Lower leg skin (tissue), 4 donors: Measurements from ENCODE around the gene ATP5PB. TPM values are rescaled to one million over a fixed set of nuclear protein-coding genes. Genes with fewer than 3 reads are reported as not detected.

ENCODE experiments used
- DNase-seq, 2 donors: peaks; one replicate each; pipeline ENCODE4 v3.0.0-alpha.2; 2019; ENCODE audit warnings: low spot score in 2 of 2
- H3K4me3 ChIP-seq: fragments of 200-600 bp; sonication (generic); 2 replicates; pipeline ENCODE4 v1.5.1; 2017; ENCODE audit warnings: mild to moderate bottlenecking, low read depth; ENCODE audit not compliant: poor library complexity, severe bottlenecking
- POLR2A ChIP-seq, 2 donors: fragments of 450-650 bp; IDR thresholded peaks; one replicate each; pipeline ENCODE4 v1.6.1; 2016 to 2017; ENCODE audit warnings: antibody characterized with exemption in 2 of 2, mild to moderate bottlenecking in 1 of 2, moderate library complexity in 1 of 2
- WGBS, 2 donors: methylation state at CpG; one replicate each; pipeline ENCODE4 v1.1.5; 2018; 5-methylcytosine and 5-hydroxymethylcytosine counted together
- intact Hi-C: fragments of 100-400 bp; cut with DNase I; formaldehyde crosslinking; loops from one replicate; pipeline ENCODE4 v1.15.0; 2023; ENCODE audit warnings: low total_unique reads
- total RNA-seq, 4 donors: library from RNA; depleted of rRNA; stranded (reverse); fragments of >200 nt; gene quantifications; one replicate each; pipeline ENCODE4 v1.1.0, GENCODE V29; 2016
- TF ChIP-seq, protein P1 (sequence below), 3 donors: fragments of 450-650 bp; IDR thresholded peaks; one replicate each; pipeline ENCODE4 v1.5.1; 2016; ENCODE audit warnings: antibody characterized with exemption in 3 of 3, mild to moderate bottlenecking in 3 of 3, moderate library complexity in 2 of 3

ATP5PB gene
- total RNA-seq, 4 donors from 2014 or later = 113 to 219 (median 153) TPM

- no peak overlapping the region for H3K4me3 ChIP-seq
- DNase-seq = no peak
- intact Hi-C loops = no loop called here
- whole genome bisulfite sequencing, 2 donors = 83 to 86% methylated on average over 4 of the region's 4 CpGs
- TF ChIP-seq, protein P1, sequence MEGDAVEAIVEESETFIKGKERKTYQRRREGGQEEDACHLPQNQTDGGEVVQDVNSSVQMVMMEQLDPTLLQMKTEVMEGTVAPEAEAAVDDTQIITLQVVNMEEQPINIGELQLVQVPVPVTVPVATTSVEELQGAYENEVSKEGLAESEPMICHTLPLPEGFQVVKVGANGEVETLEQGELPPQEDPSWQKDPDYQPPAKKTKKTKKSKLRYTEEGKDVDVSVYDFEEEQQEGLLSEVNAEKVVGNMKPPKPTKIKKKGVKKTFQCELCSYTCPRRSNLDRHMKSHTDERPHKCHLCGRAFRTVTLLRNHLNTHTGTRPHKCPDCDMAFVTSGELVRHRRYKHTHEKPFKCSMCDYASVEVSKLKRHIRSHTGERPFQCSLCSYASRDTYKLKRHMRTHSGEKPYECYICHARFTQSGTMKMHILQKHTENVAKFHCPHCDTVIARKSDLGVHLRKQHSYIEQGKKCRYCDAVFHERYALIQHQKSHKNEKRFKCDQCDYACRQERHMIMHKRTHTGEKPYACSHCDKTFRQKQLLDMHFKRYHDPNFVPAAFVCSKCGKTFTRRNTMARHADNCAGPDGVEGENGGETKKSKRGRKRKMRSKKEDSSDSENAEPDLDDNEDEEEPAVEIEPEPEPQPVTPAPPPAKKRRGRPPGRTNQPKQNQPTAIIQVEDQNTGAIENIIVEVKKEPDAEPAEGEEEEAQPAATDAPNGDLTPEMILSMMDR (IDR thresholded peaks at IDR 0.05) = no peak
- TF ChIP-seq POLR2A (IDR thresholded peaks at IDR 0.05) = no peak
Observed at GRCh38 chr1:111442457-111442856, 6.8 kb upstream of the ATP5PB start.

GRCh38 chr1:111444031-111444430 is 5.2 kb upstream of the ATP5PB start:
- 69 to 96% methylated on average over 3 of the region's 3 CpGs for WGBS, 2 donors
- intact Hi-C loops = no loop called here
- TF ChIP-seq POLR2A (IDR thresholded peaks at IDR 0.05) = no peak
- TF ChIP-seq, protein P1 (IDR thresholded peaks at IDR 0.05) = no peak
- no peak for DNase-seq
- no peak overlapping the region for H3K4me3 ChIP-seq

- no peak for DNase-seq
- TF ChIP-seq, protein P1 (IDR thresholded peaks at IDR 0.05) = no peak
- no peak for TF ChIP-seq POLR2A (IDR thresholded peaks at IDR 0.05)
- intact Hi-C loops = no loop called here
- 89% methylated on average over 4 of the region's 4 CpGs for WGBS, 2 donors
- no peak overlapping the region for H3K4me3 ChIP-seq
Observed at GRCh38 chr1:111446546-111446945, 2.7 kb upstream of the ATP5PB start.

GRCh38 chr1:111446967-111447892 is 2.0 kb upstream of the ATP5PB start:
- no peak overlapping the region for H3K4me3 ChIP-seq
- DNase-seq = no peak
- TF ChIP-seq, protein P1 (IDR thresholded peaks at IDR 0.05) = no peak
- TF ChIP-seq POLR2A (IDR thresholded peaks at IDR 0.05) = no peak
- intact Hi-C loops = no loop called here
- 56 to 59% methylated on average over 4 of the region's 4 CpGs for WGBS, 2 donors

- no peak for DNase-seq
- peak overlapping the region; percentile 86 for H3K4me3 ChIP-seq
- intact Hi-C loops = no loop called here
- TF ChIP-seq POLR2A (IDR thresholded peaks at IDR 0.05) = no peak
- TF ChIP-seq, protein P1 (IDR thresholded peaks at IDR 0.05) = no peak
- 0 to 1% methylated on average over 25 of the region's 25 CpGs for WGBS, 2 donors
Observed at GRCh38 chr1:111448482-111448917, 764 bp upstream of the ATP5PB start.
